ENCODE measurements around the gene MCC. TPM values are rescaled to one million over a fixed set of nuclear protein-coding genes. Genes with fewer than 3 reads are reported as not detected.

MCC gene
- total RNA-seq, 1 experiment from 2014 or later: 7.1 TPM

GRCh38 chr5:113379936-113380806, 108.1 kb downstream of the MCC start:
- ATAC-seq (no peak), DNase-seq (no peak)
- POLR2A ChIA-PET (ENCODE audit: unreplicated experiment): no interaction called here
- Histone ChIP-seq H3K79me2 (ENCODE audit: low read length) (no peaks in the 10 kb centered on the region), H3K9me2 (replicated peaks; ENCODE audit: low read length) (no peaks in the 10 kb centered on the region), H3K4me3 (ENCODE audit: low read length) (no peak overlapping the region), H3K36me3 (ENCODE audit: low read depth, low read length) (no peaks in the 10 kb centered on the region), H3K4me2 (ENCODE audit: low read length) (no peak overlapping the region), H4K20me1 (ENCODE audit: low read length) (no peaks in the 10 kb centered on the region), H3K9ac (ENCODE audit: low read length) (no peak overlapping the region), H3F3A (ENCODE audit: low read length, unreplicated experiment) (no peaks in the 10 kb centered on the region), H3K4me1 (ENCODE audit: insufficient read depth, low read length) (peaks cover 6% of the 10 kb centered on the region), H2AFZ (ENCODE audit: low read length) (no peak overlapping the region), H3K27me3 (ENCODE audit: low read length) (no peaks in the 10 kb centered on the region), H3K27ac (ENCODE audit: low read length) (no peak overlapping the region), H3K9me3 (ENCODE audit: low read length) (no peaks in the 10 kb centered on the region)
- intact Hi-C loops (cut with micrococcal nuclease): loop anchor here (1.0 to 2.0 kb wide), 4 partner anchors 43 to 226 kb away; no protein-coding TSS in a partner anchor
- TF ChIP-seq CTCF (conservative IDR thresholded peaks at IDR 0.05; ENCODE audit: low read depth, low read length) (no peak), EZH2phosphoT487 (IDR thresholded peaks at IDR 0.05; ENCODE audit: borderline replicate concordance, low read length) (no peak), EZH2 (IDR thresholded peaks at IDR 0.05; ENCODE audit: low read length, unreplicated experiment) (no peak)
- BruUV-seq (replicated peaks): no TSS peak
- CTCF ChIA-PET: interaction anchor here (0.6 to 2.3 kb wide), 2 partner anchors 94 to 131 kb away, joined by 3 to 14 read pairs; no protein-coding TSS in a partner anchor

- no peaks in the 10 kb centered on the region for H3K27me3 ChIP-seq (ENCODE audit: low read length)
- no peaks in the 10 kb centered on the region for H3K9me2 ChIP-seq (replicated peaks; ENCODE audit: low read length)
- POLR2A ChIA-PET (ENCODE audit: unreplicated experiment): no interaction called here
- 0 out of 2 replicates have a peak overlapping the region, but pooled peaks have one; percentile 53 for H2AFZ ChIP-seq (ENCODE audit: low read length)
- CTCF ChIA-PET: interaction anchor here (0.6 to 2.3 kb wide), 3 partner anchors 95 to 383 kb away, joined by 3 to 14 read pairs (median 4); no protein-coding TSS in a partner anchor
- intact Hi-C loops (cut with micrococcal nuclease): loop anchor here (1.0 to 2.0 kb wide), 4 partner anchors 42 to 227 kb away; no protein-coding TSS in a partner anchor
- no peak for TF ChIP-seq EZH2phosphoT487 (IDR thresholded peaks at IDR 0.05; ENCODE audit: borderline replicate concordance, low read length)
- TF ChIP-seq EZH2 (IDR thresholded peaks at IDR 0.05; ENCODE audit: low read length, unreplicated experiment): no peak
- TF ChIP-seq CTCF (conservative IDR thresholded peaks at IDR 0.05; ENCODE audit: low read depth, low read length): peak; percentile 91
- H3K9ac ChIP-seq (ENCODE audit: low read length): no peak overlapping the region
- ATAC-seq (peak; percentile 63), DNase-seq (peak; percentile 77)
- H4K20me1 ChIP-seq (ENCODE audit: low read length): no peaks in the 10 kb centered on the region
- no peaks in the 10 kb centered on the region for H3K36me3 ChIP-seq (ENCODE audit: low read depth, low read length)
- peaks cover 6% of the 10 kb centered on the region for H3K4me1 ChIP-seq (ENCODE audit: insufficient read depth, low read length)
- H3K79me2 ChIP-seq (ENCODE audit: low read length): no peaks in the 10 kb centered on the region
- BruUV-seq (replicated peaks): no TSS peak
- 0 out of 2 replicates have a peak overlapping the region, but pooled peaks have one; percentile 19 for H3K4me2 ChIP-seq (ENCODE audit: low read length)
- no peak overlapping the region for H3K4me3 ChIP-seq (ENCODE audit: low read length)
- H3F3A ChIP-seq (ENCODE audit: low read length, unreplicated experiment): no peaks in the 10 kb centered on the region
- H3K9me3 ChIP-seq (ENCODE audit: low read length): no peaks in the 10 kb centered on the region
- H3K27ac ChIP-seq (ENCODE audit: low read length): no peak overlapping the region
These were observed 109.2 kb downstream of the MCC start for GRCh38 chr5:113378959-113379541.

Data from PC-3 (cell line).